NCI-H1694 (cell line): ENCODE data around the gene PGF.
A peak's percentile ranks its signal among the peaks of the same experiment; 100 is the strongest.

Experiments
- DNase-seq: peaks from one replicate; lab custom pipeline; 2025; lab: John Stamatoyannopoulos, UW

The PGF gene

DNA sequence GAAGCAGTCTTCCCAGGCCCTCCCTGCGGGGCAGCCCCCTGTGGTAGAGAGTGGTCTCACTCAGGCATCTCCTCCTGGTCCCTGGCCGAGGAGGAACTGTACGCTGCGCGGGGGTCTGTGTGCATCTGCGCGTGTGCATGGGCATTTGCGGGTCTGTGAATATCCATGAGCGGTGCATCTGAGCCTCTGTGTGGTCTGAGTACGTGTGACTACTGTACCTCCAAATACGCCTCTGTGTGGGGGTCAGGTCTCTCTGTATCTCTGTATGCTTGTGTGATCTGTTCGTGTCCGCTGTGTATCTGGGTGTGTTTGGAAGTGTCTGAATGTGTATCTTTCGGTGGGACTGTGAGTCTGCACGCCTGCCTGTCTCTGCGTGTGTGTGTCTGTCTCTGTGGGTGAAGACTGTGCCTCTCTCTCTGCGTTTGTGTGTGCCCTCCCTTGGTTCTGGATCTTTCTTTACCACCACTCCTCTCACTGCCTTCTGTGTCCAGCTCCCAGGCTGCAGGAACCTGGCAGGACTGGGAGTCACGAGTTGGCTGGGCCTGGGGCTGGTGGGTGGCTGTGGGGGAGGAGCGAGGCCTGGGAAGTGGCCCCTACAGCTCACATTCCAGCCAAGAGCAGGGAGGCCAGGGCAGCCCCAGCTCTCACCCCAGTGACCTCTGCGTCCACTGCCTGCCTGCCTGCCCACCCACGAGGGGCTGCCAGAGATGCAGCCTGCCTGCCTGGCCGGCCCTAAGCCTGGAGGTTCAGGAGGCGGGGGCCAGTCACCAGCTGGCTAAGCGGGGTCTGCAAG, 1.1 kb upstream of the PGF start:
- DNase-seq: no peak

DNA sequence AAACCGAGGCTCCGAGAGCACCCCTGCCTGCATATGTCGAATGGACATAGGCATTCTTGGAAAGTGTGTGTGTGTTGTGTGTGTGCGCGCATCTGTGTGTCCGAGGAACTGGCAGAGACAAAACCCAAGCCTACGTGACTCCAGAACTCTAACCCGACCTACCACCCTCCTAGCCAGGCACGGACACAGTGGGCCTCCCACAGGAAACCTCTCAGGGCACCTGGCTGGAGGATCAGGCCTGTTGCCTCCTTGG, 556 bp upstream of the PGF start:
- DNase-seq: no peak

DNA sequence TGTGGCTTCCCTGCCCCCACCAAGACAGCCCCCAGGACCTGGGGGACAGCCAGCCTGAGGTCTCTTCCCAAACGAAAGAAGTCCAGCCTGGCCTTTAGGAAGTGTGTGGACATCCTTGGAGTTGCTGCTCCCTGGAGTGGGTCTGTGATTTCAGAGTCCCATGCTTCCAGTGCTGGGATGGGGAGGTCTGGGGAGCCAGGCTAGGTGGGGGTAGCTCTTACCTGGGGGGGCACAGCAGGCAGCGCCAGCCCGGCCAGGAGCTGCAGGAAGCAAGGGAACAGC, 509 bp downstream of the PGF start:
- DNase-seq: no peak

DNA sequence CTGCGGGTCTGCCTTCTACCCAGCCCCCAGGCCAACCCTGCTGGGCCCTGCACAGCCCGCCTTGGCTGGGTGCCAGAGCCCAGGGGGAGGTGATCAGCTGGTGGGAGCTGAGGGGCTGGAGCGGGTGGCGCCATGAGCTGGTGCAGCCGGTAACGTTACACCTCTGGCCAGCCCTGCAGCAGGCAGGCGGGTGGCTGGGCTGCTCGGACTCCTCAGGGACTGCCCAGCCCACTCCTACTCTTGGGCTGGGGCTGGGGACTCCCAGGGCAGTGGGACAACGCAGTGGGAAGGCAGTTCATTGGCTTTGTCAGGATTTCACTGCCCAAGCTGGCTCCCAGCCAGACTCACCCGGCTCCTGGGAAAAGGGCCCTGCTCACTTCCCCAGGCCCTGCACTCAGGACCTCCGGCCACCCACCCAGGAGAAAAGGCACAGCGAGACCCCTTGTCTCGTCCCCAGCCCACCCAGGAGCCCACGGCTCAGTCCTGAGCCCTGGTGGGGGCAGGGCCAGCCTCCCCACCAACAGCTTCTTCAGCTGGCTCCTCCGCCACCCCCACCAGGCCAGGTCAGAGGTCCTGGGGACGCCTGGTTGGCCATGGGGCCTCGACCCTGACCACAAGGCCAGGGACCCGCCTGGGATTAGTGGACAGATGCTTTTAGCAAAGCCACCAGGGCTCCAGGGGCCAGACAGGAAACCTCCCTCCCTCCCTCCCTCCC, 1.0 kb downstream of the PGF start:
- DNase-seq: peak; percentile 77

DNA sequence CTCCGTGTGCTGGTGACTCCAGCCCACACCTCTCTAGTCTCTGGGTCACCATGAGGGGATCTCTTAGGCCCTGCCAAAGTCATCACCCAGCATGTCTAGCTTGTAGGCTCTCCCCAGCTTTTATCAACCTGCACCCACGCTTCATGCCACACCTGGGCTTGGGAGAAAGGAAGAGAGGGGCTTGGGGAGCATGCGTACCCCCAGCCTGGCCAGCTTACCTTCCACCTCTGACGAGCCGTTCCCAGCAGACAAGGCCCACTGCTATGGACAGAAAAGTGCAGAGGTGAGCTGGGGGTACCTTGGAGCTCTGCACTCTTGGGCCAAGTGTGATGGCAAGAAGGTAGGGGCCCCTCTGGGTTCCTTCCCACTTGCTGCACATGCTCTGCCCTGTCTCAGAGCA, 1.7 kb downstream of the PGF start:
- no peak for DNase-seq

DNA sequence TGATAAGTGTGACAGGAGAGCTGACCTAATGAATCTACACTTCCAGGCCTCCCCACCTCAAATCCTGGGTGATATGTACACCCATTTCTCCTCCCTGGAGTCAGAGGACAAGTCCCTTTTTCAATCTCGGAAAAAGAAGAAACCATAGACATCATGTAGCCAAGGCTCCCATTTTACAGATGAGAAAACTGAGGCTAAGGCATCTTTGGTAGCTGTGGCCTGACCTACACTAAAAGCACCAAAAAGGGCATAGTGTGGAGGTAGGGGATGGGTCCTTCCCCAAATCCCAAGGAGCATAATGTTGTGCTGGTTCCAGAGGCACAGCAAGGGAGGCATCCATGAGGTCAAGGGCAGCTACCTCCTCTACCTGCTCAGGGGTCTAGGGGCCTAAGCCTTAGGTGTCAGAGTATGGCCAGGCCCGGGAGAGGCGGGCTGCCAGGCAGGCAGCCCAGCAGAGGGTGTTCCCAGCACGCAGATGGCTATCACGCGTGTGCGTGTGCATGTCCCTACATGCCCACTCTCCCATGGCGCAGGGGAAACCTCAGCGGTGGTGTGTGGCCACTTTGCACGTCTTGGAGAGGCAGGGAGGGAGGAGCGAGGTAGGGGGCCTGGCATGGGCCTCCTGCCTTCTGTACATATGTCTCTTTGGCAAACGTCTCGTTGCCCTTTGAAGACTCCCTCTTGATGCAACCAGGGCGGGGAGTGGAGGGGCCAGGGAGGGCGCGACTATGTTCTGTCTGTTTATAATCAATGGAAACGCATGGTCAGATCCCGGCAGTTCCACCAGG, 2.5 kb downstream of the PGF start:
- DNase-seq: peak; percentile 57

DNA sequence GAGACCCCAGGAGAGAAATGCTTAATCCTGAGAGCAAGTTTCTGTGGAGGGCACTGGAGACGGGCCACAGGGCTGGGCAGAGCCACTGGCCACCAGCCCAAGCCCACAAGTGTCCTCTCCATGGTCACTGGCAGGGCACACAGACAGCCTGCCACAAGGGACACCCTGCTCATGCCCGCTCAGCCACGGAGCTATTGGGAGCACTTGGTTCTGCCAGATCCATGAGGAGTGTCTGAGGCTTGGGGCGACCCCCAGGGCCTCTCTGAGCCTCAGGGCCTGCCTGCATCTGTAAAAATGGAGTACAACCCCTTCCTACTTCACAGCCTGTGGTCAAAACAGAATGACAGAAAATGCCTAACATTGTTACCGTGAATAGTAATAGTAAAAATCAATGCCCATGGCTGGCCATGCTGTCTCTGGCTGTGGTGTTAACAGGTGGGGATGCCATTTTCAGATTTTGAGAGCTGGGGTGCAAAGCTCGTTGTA, 3.2 kb downstream of the PGF start:
- no peak for DNase-seq

DNA sequence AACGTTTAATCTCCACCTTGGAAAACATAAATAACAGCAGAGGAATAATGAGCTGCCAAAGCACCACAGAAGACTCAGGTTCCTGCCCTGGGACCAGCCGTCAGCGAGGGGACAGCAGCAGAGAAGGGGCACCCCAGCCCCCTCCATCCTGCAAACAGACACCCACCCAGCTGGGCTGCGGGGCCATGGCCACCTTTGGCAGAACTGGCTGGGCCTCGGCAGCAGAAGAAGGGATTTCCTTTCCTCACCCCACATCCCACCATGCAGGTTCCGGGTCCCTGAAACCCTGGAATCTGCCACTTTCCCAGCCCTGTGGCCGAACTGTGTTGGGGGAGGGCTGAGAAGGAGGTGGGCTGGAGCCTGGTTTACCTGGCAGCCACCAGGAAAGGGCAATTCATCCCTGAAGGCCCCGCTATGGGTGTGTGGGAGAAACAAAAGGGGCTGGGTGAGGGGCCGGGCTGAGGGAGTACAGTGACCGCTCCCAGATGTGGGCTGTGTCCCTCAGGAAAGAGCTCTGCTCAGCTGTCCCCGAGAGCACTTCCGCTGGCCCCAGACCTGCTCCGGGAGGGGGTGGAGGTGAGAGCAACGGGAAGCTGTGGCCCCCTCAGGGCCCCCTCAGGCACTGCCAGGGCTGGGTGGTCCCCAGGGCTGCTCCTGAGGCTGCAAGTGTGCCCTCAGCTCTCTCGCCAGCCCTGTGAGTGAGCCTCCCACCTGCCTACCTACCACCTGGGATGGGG, 3.8 kb downstream of the PGF start:
- DNase-seq: no peak

DNA sequence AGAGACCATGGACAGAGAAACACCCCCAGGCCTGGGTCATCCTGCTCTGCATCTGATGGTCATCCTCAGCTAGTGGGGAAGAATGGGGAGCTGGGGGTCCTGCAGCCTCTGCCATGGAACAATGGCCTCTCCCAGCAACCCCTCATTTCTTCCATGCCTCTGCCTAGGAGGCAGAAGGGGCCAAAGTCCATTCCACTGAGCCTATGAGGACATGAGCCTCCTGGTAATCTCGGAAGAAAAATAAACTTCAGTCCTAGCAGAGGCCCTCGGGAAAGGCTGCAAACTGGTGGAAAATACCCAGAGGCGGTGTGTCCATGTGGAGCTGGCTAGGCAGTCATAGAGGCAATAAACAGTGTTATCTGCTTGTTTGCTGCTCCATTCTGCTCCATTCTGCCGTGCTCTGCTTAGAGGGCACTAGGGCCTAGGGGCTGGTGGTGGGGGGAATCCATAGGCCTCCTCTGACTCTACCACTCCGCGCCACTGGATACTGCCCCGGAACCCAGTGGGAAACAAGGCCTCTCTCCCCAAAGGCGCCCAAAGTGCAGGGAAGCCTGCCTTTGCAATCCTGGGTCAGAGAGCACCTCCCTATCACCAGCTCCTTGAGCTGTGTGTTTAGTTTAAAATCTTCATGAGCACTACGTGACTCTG, 4.5 kb downstream of the PGF start:
- DNase-seq: no peak

DNA sequence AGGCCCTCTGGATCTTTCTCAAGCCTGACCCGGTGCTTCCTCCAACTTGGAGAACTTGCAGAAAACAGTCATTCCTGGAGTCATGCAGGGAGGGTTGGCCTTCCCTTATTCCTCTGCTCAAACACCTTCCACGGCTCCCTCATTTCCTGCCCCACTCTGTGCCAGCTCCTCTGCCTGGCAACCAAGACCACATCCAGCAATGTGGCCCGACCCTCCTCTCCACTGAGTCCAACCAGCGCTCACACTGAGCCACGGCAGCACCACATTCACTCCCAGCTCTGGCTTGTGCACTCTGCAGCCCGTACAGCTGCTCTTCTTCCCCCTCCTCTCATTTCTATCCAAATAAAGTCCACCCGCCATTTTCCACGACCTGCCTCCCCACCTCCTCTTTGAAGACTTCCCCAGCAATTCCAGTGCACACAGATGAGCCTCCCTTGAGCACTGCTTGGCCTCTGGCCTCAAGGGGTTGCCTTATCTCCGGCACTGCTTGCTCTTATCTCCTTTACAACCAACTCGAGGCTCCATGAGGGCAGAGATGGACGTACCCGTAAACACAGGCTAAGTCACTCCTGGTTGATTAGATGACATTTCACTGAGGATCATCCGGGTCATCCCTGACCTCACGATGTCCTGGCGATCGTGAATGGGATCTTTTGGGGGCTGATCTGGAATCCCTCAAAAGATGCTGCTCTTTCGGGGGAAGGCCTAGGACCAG, 5.4 kb downstream of the PGF start:
- DNase-seq: no peak

DNA sequence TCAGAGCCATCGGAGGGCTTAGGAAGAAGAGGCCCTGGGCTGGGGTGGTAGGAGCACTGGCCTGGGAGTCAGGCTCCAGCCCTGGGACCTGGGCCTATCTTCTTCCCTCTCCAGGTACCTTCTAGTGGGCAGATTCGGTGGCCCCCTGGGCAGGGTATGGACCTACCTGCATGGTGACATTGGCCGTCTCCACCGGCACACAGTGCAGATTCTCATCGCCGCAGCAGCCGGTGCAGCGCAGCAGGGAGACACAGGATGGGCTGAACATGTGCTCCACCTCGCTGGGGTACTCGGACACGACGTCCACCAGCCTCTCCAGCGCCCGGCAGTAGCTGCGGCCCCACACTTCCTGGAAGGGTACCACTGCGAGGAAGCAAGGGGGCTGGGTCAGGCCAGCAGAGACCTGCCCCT, 6.2 kb downstream of the PGF start:
- DNase-seq: no peak

DNA sequence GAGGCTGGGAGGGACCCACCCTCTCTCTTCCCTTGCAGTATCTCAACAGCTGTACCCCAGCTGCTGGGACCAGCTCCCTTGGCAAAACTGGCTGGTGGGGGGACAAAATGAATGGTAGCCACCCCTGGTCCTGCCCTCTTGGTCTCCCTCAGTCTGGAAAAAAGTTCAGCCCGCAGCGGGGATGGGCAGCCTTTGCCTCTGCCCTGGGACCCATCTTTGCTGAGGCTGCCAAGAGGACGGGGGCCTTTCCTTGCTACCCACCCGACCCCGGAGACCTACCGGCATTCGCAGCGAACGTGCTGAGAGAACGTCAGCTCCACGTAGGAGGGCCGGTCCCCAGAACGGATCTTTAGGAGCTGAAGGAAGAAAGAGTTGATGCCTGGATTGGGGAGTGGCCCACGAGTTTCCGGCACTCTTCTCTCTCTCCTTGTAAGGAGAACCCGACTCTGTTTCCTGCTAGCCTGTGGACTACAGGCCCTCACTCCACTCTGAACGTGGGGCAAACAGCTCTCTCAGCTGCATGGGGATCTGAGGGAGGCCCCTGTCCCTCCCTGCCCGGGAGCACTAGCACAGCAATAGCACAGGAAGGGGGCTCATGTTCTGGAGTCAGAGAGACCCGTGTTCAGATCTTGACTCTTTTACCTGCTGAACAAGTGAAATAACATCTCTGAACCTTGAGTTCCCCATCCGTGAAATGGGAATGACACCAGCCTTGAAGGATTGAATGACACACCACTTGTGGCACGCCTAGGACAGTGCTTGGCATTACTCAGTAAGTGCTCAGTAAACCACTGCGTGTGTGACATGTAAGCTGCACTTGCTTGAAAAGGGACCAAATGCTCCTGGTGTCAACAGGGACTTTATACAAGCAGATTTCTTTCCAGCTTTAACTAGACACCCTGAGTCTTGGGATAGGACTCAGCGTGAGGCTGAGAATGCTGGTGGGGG, 6.9 kb downstream of the PGF start:
- DNase-seq: no peak

DNA sequence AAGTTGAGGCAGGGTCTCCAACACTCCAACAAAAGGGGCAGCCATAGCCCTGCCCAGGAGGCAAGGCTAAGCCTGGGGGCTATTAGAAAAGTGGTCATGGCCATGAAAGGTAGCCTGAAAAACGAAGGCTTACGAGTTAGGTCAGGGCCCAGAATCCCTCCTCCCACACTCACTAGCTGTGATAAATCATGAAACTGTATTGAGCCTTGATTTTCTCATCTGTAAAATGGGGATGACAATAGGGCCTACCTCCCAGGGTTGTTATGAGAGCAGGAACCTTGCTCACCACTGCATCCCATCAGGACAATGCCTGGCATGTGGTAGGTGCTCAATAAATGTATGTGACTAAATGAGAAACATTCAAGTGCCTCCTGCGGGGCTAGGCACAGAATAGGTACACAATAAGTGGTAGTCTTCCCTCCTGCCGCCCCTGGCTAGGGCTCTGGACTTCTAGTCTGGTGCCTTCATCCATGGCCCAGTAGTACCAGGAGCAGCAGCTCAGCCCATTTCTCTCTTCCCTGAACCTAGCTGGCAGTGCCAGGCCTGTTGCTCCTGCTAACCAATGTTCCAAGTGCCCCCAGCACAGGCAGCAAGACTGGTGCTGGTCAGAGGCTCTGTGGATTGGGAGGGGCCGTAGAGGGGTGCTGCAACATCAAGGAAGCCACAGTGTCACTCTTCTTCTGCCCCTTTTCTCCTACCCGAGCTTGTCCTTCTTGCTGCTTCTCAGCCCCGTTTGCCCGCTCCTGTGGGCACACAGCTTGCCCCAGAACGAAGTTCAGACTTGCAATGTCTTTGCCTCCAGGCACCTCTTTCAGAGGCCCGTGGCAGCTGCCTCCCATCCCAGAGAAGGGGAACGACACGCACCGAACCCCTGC, 7.8 kb downstream of the PGF start:
- no peak for DNase-seq

DNA sequence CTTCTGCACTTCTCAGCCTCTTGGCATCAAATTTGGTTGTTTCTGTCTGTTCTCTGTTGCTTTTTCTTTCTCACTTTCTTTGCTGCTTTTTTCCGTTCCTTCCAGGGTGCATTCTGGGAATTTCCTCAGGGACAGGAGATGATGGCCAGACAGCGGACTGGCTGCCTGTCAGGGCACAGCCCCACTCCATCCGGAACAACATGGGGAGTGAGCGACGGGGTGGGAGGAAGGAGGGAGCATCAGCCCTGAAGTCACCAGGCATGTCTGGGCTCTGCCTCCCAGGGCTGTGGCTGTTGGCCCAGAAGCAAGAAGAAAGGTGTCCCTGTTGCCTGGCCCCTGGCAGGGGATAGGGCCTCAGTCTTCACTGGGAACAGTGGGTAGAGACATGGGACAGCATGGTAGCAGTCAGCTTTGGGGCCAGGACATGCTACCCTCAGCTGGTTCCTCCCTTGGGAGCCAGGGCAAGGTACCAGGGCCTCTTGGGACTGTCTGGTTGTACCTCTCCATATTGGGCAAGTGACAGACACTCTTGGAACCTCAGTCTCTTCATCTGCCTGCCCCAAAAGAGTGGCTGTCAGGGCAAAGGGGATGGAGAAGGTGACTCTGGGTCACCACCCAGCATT, 8.6 kb downstream of the PGF start:
- DNase-seq: no peak

DNA sequence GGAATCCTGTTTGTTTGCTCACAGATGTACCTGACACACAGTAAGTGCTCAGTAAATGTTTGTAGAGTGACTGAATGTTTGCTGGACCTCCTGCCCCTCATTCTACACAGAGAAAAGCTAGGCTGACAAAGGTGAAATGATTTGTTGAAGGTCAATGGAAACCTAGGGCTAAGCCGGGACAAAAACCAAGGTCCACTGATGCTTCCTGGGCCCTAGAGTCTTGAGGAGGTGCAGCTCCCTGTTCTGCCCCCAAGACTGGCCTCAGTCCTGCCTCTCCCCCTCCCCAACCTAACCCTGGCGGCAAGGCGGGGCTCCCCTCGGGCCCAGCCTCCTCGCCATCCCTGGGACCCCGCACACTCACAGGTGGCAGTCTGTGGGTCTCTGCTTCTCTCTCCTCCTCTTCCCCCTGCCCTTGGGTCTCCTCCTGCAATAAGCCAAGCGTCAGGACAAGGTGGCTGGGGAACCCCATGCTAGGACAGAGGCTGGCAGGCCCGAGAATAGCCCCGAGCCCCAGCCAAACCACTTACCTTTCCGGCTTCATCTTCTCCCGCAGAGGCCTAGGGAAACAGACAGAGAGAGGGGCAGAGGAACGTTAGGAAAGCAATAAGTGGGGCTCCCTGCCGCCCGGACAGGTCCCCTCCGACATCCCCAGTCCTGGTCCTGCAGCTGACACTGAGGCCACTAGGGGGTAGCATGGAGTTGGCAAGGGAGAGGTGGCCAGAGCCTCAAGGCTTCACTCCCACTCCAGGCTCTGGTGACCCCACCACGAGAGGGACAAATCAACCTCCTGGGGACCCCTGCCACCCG, 9.3 kb downstream of the PGF start:
- peak; percentile 72 for DNase-seq

DNA sequence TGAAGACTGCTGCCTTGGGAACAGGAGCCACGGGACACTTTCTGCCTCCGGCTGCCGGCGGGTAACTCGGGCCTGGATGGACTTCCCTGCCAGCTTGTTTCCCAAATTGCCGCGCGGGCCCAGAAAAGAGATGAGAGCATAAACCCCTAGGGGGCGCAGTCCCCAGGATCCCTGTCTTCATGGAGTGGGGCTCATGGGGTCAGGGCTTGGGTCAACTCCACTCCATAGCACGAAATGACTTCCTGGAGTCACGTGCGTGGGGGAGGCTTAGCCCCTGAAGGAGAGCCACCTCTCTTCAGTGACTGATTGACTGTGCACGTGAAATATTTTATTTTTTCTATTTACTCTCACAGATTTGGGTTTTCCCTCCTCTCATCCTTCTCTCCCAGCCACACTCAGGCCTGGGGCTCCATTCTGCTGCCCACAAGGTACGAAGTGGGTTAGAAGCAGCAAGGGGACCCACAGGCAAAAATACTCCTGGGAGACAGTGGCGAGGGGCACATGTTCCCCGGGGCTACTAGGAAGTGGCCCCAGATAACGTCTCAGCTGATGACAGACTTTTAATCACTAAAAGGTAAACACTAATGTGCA, 10.0 kb downstream of the PGF start:
- DNase-seq: peak; percentile 37

DNA sequence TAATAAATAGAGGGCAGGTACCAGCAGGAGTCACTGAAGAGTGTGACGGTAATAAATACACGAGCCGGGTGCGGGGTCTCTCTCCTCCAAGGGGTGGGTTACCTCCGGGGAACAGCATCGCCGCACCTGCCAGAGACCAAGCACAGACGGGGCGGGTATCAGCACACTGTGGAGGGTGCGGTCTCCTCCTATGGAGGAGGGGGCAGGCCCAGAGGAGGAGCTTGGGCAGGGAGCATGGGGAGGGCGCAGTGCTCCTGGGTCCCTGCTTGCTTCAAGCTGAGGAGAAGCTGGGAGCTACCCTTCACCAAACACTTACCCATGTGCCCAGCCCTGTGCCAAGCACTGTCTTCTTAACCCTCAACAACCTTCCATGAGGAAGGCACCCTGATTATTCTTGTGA, 12.8 kb downstream of the PGF start:
- no peak for DNase-seq

DNA sequence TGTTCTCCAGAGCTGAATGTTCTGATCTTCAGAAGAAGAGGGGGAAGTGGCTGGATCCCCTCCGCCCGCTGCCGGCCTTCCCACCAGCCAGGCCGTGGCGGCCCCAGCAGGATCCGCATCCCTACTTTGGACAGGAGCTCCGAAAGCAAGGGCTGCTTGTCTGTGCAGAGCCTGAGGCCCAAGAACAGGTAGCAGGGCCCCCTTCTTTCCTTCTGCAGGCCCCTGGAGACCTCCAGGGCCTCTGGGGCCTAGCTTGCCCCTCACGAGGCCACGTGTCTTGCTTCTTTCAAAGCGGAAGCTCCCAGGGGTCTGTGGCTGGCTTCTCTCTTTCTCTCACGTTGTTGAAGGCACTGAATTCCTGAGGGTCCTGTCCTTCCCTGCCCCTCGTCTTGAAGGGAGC, 13.2 kb downstream of the PGF start:
- no peak for DNase-seq
